ENCODE measurements around the gene GPR132.

Gene GPR132

DNA sequence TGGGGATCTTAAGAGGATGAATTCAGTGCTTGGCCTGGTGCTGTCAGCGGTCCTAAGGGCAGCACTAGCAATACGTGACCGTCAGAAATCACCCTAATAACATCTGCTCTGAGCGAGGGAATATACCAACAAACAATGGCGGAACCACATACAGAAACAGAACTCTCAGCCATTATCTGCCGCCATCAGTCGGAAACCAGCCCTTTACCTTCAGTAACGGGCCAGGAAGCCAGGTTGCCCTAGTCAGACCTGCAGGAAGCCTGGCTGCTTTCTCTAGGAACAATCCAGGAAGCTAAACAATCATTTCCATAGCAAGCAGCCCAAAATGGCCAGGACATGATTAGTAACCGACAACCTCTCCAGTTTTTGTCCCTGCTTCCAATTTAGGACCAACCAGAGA is 50.0 kb downstream of the GPR132 start:
- no peak for DNase-seq

DNA sequence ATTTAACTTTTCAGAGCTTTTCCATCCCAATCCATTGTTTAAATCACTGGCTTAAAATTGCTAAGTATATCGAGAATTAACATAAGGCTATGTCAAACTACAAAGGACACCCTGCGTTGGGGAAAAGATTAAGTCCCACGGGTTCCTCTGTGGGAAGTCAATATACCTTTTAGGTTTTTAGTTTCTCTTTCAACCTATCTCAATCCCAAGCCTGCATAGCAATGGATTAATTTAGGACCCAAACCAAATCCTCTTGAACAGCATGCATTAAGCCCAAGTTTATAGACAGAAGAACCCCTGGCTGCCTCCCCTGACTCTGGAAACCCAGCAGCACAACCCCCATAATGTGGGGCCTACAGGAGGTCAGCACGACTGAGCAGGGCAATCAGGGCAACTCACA is 50.6 kb downstream of the GPR132 start:
- no peak for DNase-seq

DNA sequence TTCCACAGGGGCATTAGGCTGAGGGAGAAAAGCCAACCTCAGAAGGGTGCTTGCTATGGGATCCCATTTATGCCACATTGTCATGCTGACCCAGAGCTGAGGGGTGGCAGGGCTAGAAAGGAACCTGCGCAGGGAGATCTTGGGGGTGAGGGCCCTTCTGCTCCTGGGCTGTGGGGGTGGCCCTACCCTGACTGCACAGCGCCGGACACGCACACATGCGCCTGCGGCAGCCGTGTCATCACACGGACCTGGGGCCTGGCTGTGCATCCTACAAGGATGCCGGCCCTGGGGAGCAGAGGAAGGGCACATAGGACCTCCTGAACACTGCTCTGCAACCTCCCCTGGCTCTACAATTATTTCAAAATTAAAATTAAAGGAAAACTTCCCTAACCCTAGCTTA is 51.2 kb downstream of the GPR132 start:
- DNase-seq: no peak

DNA sequence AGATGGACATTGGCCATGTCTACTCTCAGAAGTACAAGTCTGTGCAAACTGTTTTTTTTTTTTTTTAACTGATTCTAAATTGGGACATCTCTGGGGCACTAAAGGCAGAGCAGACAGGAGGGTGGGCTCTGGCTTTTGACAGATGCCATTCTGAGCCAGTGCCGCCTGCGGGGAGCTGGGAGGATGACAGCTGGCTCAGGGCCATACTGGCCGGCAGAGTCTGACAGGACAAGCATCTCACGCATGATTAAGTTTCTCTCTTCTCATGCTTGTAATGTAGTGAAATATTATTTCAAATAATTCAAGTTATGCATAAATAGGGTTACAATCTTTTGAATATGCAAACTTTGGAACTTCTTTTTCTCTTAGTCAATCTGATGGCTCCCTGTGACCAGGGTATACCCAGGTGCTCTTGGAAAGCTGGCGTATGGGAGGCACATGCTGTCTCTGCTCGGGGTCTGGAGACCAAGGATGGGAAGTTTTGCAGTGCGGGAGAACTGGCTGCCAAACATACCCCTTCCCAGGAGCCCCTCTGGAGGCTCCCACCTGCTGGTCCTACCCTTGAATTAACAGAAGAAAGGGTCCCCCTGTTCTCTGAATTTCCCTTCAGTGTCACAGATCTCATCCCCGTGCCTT is 52.0 kb downstream of the GPR132 start:
- no peak for DNase-seq

DNA sequence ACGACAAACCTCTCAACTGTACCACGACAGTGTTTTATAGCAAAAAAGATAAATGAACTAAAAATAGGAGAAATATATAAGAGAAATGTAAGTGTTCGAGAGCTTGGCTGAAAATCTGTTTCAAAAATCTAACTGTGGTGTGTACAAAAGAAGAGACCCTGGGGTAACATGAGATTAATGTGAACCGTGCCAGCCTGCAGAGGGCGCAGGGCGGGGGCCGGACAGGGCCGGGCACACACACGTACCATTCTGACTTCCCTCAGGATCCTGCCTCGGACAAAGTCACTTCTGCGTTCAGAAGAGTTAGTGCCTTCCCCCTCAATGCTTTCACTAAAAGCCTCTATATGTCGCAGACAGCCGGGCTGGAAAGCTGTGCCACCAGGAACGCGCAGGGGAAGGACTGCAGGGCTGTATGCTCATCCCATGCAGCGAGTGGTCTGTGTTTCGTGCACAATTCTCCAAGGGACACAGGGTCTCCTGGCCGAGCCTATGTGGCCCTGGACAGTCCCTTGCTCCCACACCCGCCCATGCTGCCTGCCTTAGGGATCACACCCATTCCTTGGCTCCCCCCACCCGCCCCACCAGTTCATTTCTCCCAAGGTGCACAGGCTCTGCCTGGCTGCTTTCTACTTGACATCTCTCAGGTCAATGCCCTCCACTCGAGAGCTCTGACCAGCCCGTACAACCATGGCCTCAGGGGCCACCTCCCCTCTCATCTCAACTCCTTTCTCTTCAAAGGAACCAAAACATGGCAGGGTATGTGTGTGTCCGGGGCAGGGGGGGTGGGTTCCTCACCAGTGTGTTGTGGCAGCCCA is 52.9 kb downstream of the GPR132 start:
- DNase-seq: no peak

DNA sequence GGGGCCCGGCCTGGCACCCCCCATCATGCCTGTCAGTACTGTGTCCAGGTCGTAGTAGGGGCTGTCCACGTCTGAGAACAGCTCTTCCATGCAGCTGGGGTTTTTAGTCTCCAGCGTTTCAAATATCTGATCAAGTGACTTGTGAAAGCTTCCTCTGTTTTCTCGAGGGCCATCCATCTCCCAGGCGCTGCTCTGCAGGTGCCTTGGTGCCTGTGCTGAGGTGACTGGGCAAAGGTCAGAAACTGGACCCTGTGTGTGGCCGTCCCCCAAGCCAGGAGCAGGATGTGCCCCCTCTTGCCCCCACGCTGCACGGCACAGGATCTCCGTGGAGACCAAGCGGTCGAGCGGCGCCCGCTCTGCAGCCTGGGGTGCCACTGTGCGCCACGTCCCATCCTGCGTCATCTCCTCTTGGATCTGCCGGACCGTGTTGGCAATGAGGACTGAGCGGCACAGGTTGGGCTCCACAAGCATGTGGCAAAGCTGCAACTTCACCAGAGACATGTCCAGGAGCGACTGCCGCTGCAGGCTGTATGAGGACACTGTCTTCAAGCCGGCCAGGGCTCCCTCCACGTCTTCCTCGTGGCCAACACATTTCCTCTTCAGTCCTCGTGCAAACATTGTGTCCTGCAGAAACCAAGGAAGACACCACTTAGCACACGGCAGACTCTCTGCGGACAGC is 53.8 kb downstream of the GPR132 start:
- DNase-seq: no peak

DNA sequence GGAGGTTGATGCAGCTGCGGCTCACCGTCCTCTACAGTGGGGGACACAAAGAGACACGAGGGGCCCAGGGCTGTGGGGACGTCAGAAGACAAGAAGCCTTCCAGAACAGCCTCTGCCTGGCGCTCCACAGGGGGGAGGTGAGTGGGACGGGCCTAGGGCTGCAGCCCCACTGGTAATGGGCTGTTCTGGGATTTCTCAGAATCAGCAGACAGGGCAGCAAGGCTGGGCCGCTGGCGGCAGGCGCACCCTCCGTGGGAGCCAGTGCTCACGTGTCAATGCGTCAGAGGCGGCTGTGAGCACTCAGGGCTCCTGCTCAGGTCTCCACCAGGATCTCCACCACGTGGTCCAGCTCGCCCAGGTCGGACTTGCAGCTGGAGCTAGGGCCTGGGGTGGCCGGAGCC is 54.3 kb downstream of the GPR132 start:
- DNase-seq: no peak

DNA sequence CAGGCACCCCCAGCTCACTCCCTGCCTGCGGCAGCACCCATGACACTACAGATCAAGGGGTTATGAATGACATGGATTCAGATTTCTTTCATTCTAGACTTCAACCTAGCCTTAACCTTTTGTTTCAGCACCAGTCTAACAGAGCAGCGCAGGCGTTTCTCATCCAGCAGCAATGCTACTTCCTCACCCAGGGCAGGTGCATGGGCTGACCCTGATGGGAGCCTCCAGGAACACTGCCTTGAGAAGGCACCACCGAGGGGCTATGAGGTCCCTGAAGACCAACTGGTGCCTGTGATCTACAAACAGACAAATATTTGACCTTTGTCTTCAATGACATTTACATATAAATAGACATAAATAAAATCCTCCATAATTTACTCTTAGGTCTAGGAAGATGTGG is 55.1 kb downstream of the GPR132 start:
- no peak for DNase-seq

DNA sequence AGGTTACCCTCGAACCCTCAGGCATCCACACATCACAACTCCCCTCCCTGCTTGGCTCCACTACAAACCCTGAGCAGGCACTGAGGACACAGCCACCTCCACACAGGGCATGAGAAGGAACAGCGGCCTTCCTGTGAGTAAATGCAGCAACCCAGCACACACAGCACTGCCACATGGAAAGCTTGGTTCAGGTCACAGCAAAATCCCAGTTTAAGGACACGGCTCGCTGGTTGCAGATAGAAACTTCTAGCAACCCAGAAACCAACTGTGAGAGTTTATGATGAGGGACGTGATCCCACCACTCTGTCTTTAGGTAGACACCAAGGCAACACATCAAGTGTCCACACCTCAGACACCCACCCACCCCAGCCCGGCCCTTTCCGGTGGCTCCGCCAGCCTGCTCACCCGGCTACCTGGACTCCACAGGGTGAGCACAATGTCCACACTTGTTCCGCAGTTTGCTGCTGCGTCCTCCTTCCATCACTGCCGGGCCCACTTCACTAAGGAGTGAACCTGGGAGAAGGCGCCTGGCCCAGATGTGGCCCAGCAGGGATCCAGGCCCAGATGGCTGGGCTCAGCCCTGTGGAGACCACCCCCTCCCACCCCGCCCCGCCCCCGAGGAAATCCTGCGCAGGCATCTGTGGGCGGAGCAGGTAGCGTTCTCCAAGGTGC is 57.5 kb downstream of the GPR132 start:
- DNase-seq: no peak

DNA sequence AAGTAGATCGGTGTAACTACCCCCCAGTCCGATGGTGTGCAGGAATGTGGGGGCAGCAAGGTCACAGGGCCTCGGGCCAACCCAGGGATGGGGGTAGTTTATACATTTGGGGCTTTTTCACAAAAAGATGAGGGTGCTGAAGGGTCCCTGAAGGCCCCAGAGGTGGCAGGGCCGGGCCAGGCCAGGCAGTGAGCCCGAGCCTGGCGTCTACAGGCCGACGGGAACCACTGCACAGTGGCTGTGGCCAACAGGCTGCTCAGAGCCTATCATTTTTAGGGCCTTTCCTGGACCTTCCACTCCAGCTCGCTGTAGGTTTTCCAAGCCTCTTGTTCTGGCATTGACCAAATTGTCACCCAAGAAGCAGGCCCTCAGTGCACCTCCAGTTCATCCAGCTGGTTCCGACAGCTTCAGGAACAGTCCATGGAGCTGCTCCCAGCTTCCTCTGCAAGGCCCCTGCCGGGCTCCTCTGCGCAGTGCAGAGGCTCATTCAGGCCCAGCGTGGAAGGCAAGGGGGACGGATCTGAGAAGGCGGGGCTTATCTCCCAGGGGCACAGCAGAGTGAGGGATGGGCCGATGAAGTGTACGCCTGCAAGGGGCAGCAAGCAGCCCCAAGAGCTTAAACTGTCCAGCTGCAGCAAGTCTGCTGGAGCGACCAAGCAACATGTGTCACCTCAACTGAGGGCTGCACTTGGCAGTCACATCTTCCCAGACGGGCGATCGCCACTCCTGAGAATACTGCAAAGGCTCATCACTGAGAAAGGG is 58.2 kb downstream of the GPR132 start:
- no peak for DNase-seq

DNA sequence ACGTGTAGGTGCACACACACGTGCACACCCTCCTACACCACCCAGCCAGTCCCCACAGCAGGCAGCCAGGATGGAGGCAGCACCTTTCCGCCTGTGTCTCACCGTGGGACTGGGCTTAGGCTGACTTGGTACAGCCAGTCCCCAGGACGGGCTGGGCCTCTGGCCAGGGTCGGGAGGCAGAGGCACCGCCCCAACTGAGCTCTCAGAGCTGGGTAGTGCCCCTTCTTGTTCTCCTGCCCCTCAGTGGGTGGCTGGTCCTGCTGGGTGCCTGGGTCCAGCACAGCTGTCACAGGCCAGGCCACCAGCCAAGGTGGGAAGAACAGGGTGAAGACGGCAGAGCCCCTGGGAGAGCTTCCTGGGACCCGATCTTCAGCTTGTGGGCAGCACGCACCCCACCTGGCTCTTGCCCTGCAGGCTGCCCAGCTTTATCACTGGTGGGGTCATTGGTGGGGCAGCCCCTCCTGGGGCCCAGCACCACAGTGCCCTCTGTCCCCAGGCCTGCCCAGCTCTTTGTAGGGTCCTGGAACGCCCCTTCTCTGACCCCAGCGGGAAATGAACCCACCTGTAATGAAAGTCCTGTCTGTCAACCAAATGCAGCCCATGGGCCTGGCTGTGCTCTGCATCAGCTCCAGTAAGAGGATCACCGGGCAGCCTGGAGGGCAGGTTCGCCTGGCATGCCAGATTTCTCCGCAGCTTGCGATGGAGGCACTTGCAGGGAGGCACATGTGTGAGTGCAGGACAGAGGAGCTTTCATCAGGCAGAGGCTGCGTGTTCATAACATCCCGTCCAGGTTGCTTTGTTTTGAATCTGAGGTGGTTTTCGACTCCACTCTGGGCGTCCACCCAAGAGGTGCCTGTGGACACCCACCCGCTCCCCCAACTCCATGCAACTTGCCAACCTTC is 59.0 kb downstream of the GPR132 start:
- no peak for DNase-seq

DNA sequence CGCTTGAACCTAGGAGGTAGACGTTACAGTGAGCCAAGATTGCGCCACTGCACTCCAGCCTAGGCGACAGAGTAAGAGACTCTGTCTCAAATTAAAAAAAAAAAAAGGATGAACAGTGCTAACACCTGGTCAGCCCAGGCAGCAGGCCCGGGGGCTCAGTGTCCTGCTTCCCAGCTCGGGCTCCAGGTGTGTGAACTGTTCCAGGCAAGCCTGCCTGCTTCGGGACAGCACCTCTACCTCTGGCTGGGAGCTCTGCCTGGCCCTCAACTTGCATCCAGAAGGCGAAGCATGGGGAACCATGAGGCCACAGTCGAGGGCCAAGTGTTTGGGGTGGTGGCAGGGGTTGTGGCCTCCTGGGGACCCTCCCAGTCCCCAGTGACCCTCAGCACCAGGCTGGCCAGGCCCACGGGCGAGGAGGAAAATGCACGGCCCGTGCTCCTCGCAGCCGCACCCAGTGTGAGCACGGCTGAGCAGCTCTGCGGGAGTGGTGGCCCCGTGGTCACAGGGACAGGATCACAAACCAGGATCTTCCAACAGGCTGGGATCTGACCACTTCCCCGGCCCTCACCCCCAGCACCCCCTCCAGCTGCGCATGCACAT is 59.8 kb downstream of the GPR132 start:
- no peak for DNase-seq
